Esophagus muscularis mucosa (tissue), 4 donors: ENCODE measurements around the gene TOX2.

Experiments used
- CTCF ChIP-seq, 3 experiments: fragments of 200-600 bp in 2 of 3; fragments of 450-650 bp in 1 of 3; sonication (generic) in 2 of 3; IDR thresholded peaks; one replicate each; pipeline ENCODE4 v1.5.1; 2017 to 2019; ENCODE audit warnings: antibody characterized with exemption in 3 of 3, mild to moderate bottlenecking in 2 of 3, moderate library complexity in 1 of 3
- EP300 ChIP-seq: sonication (generic); formaldehyde crosslinking; IDR thresholded peaks from one replicate; pipeline ENCODE4 v1.6.1; 2017; ENCODE audit warnings: antibody characterized with exemption
- POLR2A ChIP-seq: fragments of 450-650 bp; IDR thresholded peaks from one replicate; pipeline ENCODE4 v1.6.1; 2017; ENCODE audit warnings: antibody characterized with exemption, moderate library complexity, mild to moderate bottlenecking, low read depth
- POLR2AphosphoS5 ChIP-seq, 2 donors: sonication (generic); formaldehyde crosslinking; IDR thresholded peaks; one replicate each; pipeline ENCODE4 v1.6.1; 2017; ENCODE audit warnings: antibody characterized with exemption in 2 of 2

GRCh38 chr20:43903953-43904826 lies 10.5 kb upstream of the TOX2 start:
- TF ChIP-seq CTCF (IDR thresholded peaks at IDR 0.05) (no peak), POLR2A (no peak), POLR2AphosphoS5 (IDR thresholded peaks at IDR 0.05) (no peak), EP300 (no peak)
